ENCODE results near the gene SART1.

SART1 gene

DNA sequence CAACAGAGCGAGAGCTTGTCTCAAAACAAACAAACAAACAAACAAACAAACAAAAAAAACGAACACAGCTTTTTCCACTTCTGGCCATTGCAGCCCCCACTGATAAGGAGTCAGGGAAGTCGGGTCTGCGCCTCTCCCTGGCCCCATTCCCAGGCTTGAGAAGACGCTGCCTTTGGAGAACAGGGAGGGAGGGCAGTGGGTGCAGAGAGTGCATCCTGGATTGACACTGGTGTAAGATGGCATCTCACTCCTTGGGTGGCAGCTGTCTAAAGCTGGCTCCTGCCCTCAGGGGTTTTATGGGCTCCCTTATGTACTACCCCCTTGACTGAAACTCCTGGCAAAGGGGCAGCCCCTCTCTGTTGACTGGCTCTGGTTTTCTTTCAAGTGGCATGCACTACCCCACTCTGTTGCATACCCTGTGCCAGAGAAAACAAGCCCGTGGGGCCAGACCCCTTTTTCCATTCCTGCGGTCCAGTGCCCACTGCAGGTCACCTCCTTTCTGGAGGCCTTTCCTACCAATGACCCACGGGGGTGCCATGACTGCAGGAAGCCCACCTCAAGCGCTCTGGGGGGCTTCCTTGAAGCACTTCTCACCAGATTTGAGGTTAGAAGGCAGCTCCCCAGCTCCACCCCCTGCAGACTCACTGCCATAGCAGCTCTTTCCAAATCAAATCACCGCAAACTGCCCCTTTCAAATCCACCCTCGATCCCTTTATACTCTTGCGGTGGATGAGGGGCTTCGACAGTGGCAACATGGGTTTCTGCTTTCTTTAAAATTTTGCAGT lies 29.6 kb upstream of the SART1 start:
- no peak overlapping the region for H3K4me3 ChIP-seq (ENCODE audit: low read depth, low read length)
- DNase-seq (ENCODE audit: low read depth, low spot score): no peak
- in situ Hi-C loops (cut with HindIII; ENCODE audit: low sequenced_read_pairs): no loop called here
- TF ChIP-seq, protein P1, sequence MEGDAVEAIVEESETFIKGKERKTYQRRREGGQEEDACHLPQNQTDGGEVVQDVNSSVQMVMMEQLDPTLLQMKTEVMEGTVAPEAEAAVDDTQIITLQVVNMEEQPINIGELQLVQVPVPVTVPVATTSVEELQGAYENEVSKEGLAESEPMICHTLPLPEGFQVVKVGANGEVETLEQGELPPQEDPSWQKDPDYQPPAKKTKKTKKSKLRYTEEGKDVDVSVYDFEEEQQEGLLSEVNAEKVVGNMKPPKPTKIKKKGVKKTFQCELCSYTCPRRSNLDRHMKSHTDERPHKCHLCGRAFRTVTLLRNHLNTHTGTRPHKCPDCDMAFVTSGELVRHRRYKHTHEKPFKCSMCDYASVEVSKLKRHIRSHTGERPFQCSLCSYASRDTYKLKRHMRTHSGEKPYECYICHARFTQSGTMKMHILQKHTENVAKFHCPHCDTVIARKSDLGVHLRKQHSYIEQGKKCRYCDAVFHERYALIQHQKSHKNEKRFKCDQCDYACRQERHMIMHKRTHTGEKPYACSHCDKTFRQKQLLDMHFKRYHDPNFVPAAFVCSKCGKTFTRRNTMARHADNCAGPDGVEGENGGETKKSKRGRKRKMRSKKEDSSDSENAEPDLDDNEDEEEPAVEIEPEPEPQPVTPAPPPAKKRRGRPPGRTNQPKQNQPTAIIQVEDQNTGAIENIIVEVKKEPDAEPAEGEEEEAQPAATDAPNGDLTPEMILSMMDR (IDR thresholded peaks at IDR 0.05; ENCODE audit: low read depth, low read length): peak; percentile 6

DNA sequence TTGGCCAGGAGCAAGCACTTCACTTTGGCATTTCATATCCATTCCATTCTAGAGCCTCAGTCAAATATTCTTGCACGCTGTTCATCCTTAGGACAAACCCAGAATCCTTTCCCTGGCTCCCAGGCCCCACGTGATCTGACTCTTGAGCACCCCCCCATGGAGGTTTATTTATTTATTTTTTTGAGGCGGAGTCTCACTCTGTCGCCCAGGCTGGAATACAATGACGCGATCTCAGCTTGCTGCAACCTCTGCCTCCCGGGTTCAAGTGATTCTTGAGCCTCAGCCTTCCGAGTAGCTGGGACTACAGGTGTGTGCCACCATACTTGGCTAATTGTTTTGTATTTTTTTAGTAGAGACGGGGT lies 29.0 kb upstream of the SART1 start:
- TF ChIP-seq, protein P1 (IDR thresholded peaks at IDR 0.05; ENCODE audit: low read depth, low read length): no peak
- in situ Hi-C loops (cut with HindIII; ENCODE audit: low sequenced_read_pairs): no loop called here
- H3K4me3 ChIP-seq (ENCODE audit: low read depth, low read length): no peak overlapping the region
- no peak for DNase-seq (ENCODE audit: low read depth, low spot score)

DNA sequence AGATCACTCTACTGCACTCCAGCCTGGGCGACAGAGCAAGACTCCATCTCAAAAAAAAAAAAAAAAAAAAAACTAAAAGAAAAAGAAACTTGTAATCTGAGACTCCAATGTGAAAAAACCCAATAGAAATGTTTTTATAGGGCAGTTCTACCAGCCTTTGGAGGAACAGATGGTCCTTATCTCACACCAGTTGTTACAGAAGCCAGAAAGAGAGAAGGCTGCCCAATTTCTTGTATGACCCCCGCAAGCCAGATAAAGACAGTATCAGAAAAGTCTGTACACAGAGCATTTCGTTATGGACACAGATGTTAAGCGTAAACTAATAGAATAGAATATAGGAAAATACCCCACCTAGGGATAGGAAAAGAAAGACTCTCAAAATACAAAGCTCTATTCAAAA lies 27.5 kb upstream of the SART1 start:
- DNase-seq (ENCODE audit: low read depth, low spot score): no peak
- in situ Hi-C loops (cut with HindIII; ENCODE audit: low sequenced_read_pairs): no loop called here
- H3K4me3 ChIP-seq (ENCODE audit: low read depth, low read length): no peak overlapping the region
- TF ChIP-seq, protein P1 (IDR thresholded peaks at IDR 0.05; ENCODE audit: low read depth, low read length): no peak

DNA sequence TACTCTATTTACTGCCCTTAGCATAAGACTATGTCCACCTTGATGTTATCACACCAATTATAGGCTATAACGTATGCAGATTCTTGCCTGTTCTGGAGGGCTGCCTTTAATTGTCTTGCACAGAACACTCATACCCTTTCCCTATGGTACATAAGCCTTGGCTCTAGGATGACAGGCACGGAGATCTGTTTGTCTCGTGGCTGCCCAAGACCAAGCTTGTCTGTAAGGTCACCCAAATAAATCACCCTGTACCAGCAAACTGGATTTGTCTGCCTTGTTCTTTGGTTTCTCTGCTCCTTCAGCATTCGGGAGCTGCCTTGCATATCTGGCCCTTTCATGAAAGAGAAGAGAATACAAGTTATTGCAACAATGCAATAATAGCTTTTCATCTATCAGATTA lies 23.8 kb upstream of the SART1 start:
- TF ChIP-seq, protein P1 (IDR thresholded peaks at IDR 0.05; ENCODE audit: low read depth, low read length): no peak
- no peak overlapping the region for H3K4me3 ChIP-seq (ENCODE audit: low read depth, low read length)
- in situ Hi-C loops (cut with HindIII; ENCODE audit: low sequenced_read_pairs): no loop called here
- no peak for DNase-seq (ENCODE audit: low read depth, low spot score)

DNA sequence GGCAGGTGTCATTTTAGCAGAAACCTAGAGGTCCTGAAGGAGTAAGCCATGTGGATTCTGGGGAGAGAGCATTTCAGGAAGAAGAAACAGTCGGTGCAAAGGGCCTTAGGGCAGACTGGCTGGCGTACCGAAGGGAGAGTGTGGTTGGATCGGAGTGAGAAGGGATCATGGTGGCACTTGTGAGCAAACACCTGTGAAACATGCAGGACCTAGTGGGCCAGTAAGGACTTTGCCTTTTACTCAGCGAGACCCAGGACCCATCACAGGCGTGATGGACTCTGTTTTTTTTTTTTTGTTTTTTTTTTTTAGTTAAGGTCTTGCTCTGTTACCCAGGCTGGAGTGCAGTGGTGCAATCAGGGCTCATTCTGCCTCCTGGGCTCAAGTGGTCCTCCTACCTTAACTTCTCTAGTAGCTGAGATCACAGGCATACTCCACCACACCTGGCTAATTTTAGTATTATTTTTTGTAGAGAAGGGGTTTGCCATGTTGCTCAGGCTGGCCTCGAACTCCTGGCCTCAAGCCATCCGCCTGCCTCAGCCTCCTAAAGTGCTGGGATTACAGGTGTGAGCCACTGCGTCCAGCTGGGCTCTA lies 19.7 kb upstream of the SART1 start:
- H3K4me3 ChIP-seq (ENCODE audit: low read depth, low read length): no peak overlapping the region
- TF ChIP-seq, protein P1 (IDR thresholded peaks at IDR 0.05; ENCODE audit: low read depth, low read length): no peak
- in situ Hi-C loops (cut with HindIII; ENCODE audit: low sequenced_read_pairs): no loop called here
- no peak for DNase-seq (ENCODE audit: low read depth, low spot score)

DNA sequence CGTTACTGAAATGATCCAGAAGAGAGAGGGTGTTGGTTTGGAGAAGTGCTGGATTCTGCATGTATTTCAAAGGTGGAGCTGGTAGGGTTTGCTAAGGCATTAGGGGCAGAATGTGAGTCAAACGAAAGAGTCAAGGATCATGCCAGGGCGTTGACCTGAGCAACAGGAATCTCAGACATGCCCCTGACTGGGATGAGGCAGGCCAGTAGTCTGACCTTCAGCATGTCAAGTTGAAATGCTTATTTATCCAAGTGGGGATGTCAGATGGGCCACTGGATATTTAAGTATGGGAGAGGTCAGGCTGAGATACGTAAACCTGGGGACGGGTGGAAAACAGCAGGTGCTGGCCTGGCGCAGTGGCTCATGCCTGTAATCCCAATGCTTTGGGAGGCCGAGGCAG lies 19.0 kb upstream of the SART1 start:
- no peak for DNase-seq (ENCODE audit: low read depth, low spot score)
- H3K4me3 ChIP-seq (ENCODE audit: low read depth, low read length): no peak overlapping the region
- in situ Hi-C loops (cut with HindIII; ENCODE audit: low sequenced_read_pairs): no loop called here
- TF ChIP-seq, protein P1 (IDR thresholded peaks at IDR 0.05; ENCODE audit: low read depth, low read length): no peak

Measured in astrocyte of the spinal cord (primary cell).